Fibroblast of lung (primary cell): ENCODE data around the gene ANO10. TPM values are rescaled to one million over a fixed set of nuclear protein-coding genes. Genes with fewer than 3 reads are reported as not detected.

ENCODE experiments used
- DNase-seq, 2 donors: peaks; one replicate each; pipeline versions ENCODE4 v3.0.0 to v3.0.0-alpha.2; 2010; ENCODE audit warnings: low read depth in 2 of 2
- H2AFZ ChIP-seq: 2 replicates; pipeline ENCODE4 v1.5.1; 2012; ENCODE audit warnings: low read length, control low read depth, inconsistent platforms
- H3K27ac ChIP-seq: 2 replicates; pipeline ENCODE4 v1.5.1; 2011; ENCODE audit warnings: low read length, control low read depth; ENCODE audit not compliant: insufficient read depth
- H3K27me3 ChIP-seq: 2 replicates; pipeline ENCODE4 v1.5.1; 2011; ENCODE audit warnings: mild to moderate bottlenecking, low read length; ENCODE audit not compliant: control insufficient read depth, insufficient read depth
- H3K36me3 ChIP-seq: 2 replicates; pipeline ENCODE4 v1.5.1; 2011; ENCODE audit warnings: low read length; ENCODE audit not compliant: control insufficient read depth, insufficient read depth
- H3K4me1 ChIP-seq: 2 replicates; pipeline ENCODE4 v1.5.1; 2011; ENCODE audit warnings: low read length; ENCODE audit not compliant: control insufficient read depth, insufficient read depth; ENCODE audit errors: extremely low read depth
- H3K4me2 ChIP-seq: 2 replicates; pipeline ENCODE4 v1.5.1; 2011; ENCODE audit warnings: low read length, control low read depth; ENCODE audit not compliant: insufficient read depth; ENCODE audit errors: extremely low read depth
- H3K4me3 ChIP-seq, 4 experiments: fragments of 200-600 bp in 1 of 4; sonication (generic) in 1 of 4; replicated peaks in 1 of 4; 2 replicates each; pipeline ENCODE4 v1.5.1; 2011 to 2016; ENCODE audit warnings: low read length in 4 of 4, low read depth in 3 of 4, mild to moderate bottlenecking in 3 of 4, control low read depth in 2 of 4, inconsistent platforms in 1 of 4, mixed read lengths in 1 of 4; ENCODE audit not compliant: insufficient read depth in 1 of 4; ENCODE audit errors: control extremely low read depth in 1 of 4
- H3K79me2 ChIP-seq: 2 replicates; pipeline ENCODE4 v1.5.1; 2012; ENCODE audit warnings: mild to moderate bottlenecking, low read length, inconsistent platforms; ENCODE audit not compliant: control insufficient read depth, insufficient read depth
- H3K9ac ChIP-seq: 2 replicates; pipeline ENCODE4 v1.5.1; 2011; ENCODE audit warnings: mild to moderate bottlenecking, low read length, control low read depth; ENCODE audit not compliant: insufficient read depth
- H3K9me3 ChIP-seq: 2 replicates; pipeline ENCODE4 v1.5.1; 2012; ENCODE audit warnings: low read depth, low read length; ENCODE audit not compliant: control insufficient read depth, insufficient read depth
- H4K20me1 ChIP-seq: 2 replicates; pipeline ENCODE4 v1.5.1; 2011; ENCODE audit warnings: low read length; ENCODE audit not compliant: control insufficient read depth, insufficient read depth; ENCODE audit errors: extremely low read depth
- EZH2 ChIP-seq: IDR thresholded peaks from 2 replicates; pipeline ENCODE4 v1.5.1; 2012; ENCODE audit warnings: low read length, control low read depth, mild to moderate bottlenecking; ENCODE audit errors: missing control alignments
- polyA plus RNA-seq, 2 donors: library from polyadenylated mRNA; depleted of rRNA in 1 of 2; stranded (reverse) in 1 of 2; unstranded in 1 of 2; fragments of >200 nt; gene quantifications; 2 replicates each; pipeline ENCODE4 v1.2.1, GENCODE V29; 2011 to 2012; ENCODE audit warnings: missing spikeins in 1 of 2
- total RNA-seq: library from RNA; depleted of rRNA; stranded (reverse); fragments of >200 nt; gene quantifications from 2 replicates; pipeline ENCODE4 v1.2.1, GENCODE V29; 2014
- TF ChIP-seq, protein P1 (sequence below), 2 donors: IDR thresholded peaks in 1 of 2; conservative IDR thresholded peaks in 1 of 2; 1 replicate in 1 of 2; 2 replicates in 1 of 2; pipeline ENCODE4 v1.5.1; 2011 to 2012; ENCODE audit warnings: low read length in 2 of 2, control low read depth in 1 of 2, inconsistent platforms in 1 of 2, low read depth in 1 of 2, mild to moderate bottlenecking in 1 of 2

The ANO10 gene
- total and polyA plus RNA-seq, 2 donors (not counting 1 experiment from before 2014, with no cell fraction given), result 103 to 138 TPM

DNA sequence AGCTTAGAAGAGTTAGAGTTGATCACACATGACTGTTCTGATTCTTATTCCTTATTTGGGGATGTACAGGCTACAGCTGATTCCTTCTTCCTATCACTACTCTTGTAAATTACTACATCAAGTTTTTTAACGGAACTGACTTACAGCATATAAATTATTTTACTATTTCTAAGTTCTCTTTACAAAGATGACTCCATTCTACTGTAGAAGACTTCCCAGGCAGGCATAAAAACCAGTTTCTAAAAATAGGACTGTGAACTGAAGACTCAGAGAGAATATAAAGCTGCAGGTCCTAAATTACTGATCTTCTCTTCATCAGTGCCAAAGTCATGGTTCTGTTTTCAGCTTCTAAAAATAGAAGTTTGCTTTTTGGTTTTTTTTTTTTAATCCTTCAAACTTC lies 38.9 kb downstream of the ANO10 start:
- H3K36me3 ChIP-seq, result no peaks in the 10 kb centered on the region
- H3K9me3 ChIP-seq, result no peaks in the 10 kb centered on the region
- H3K4me1 ChIP-seq, result peaks cover 2% of the 10 kb centered on the region
- H3K79me2 ChIP-seq, result no peaks in the 10 kb centered on the region
- peak in 1 of 2 donors; percentile 36 for DNase-seq
- no peak overlapping the region for H3K4me3 ChIP-seq
- H3K4me2 ChIP-seq, result no peak overlapping the region
- H4K20me1 ChIP-seq, result no peaks in the 10 kb centered on the region
- no peaks in the 10 kb centered on the region for H3K27me3 ChIP-seq
- TF ChIP-seq, protein P1, sequence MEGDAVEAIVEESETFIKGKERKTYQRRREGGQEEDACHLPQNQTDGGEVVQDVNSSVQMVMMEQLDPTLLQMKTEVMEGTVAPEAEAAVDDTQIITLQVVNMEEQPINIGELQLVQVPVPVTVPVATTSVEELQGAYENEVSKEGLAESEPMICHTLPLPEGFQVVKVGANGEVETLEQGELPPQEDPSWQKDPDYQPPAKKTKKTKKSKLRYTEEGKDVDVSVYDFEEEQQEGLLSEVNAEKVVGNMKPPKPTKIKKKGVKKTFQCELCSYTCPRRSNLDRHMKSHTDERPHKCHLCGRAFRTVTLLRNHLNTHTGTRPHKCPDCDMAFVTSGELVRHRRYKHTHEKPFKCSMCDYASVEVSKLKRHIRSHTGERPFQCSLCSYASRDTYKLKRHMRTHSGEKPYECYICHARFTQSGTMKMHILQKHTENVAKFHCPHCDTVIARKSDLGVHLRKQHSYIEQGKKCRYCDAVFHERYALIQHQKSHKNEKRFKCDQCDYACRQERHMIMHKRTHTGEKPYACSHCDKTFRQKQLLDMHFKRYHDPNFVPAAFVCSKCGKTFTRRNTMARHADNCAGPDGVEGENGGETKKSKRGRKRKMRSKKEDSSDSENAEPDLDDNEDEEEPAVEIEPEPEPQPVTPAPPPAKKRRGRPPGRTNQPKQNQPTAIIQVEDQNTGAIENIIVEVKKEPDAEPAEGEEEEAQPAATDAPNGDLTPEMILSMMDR (conservative IDR thresholded peaks at IDR 0.05 in 1 of 2, IDR thresholded peaks at IDR 0.05 in 1 of 2; ENCODE audit: low read depth in 1 of 2, low read length in 2 of 2), result no peak
- no peak for TF ChIP-seq EZH2
- H3K27ac ChIP-seq, result no peak overlapping the region
- H3K9ac ChIP-seq, result no peak overlapping the region
- no peak overlapping the region for H2AFZ ChIP-seq

DNA sequence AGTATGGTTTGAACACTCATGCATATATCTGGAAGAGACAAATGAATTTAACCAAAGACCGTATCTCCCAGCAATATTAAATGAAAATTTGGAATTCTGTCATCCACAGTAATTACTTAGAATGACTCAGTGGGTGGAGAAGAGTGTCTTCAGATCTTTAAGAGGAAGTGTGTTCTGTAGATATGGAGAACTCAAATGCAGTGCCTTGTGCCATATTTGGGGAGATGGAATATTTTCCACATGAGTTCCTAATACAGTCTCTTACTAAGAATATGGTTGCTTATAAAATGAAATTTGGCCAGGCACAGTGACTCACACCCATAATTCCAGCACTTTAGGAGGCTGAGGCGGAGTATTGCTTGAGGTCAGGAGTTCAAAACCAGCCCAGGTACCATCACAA lies 40.5 kb downstream of the ANO10 start:
- H3K27ac ChIP-seq, result no peak overlapping the region
- H3K27me3 ChIP-seq, result no peaks in the 10 kb centered on the region
- no peak for TF ChIP-seq EZH2
- TF ChIP-seq, protein P1 (conservative IDR thresholded peaks at IDR 0.05 in 1 of 2, IDR thresholded peaks at IDR 0.05 in 1 of 2; ENCODE audit: low read depth in 1 of 2, low read length in 2 of 2), result no peak
- no peak overlapping the region for H3K4me2 ChIP-seq
- H2AFZ ChIP-seq, result no peak overlapping the region
- peaks cover 2% of the 10 kb centered on the region for H3K4me1 ChIP-seq
- H3K4me3 ChIP-seq, result no peak overlapping the region
- no peaks in the 10 kb centered on the region for H3K9me3 ChIP-seq
- H3K36me3 ChIP-seq, result peaks cover 4% of the 10 kb centered on the region
- no peak overlapping the region for H3K9ac ChIP-seq
- no peaks in the 10 kb centered on the region for H4K20me1 ChIP-seq
- no peaks in the 10 kb centered on the region for H3K79me2 ChIP-seq
- peak; percentile 19 to 31 for DNase-seq

DNA sequence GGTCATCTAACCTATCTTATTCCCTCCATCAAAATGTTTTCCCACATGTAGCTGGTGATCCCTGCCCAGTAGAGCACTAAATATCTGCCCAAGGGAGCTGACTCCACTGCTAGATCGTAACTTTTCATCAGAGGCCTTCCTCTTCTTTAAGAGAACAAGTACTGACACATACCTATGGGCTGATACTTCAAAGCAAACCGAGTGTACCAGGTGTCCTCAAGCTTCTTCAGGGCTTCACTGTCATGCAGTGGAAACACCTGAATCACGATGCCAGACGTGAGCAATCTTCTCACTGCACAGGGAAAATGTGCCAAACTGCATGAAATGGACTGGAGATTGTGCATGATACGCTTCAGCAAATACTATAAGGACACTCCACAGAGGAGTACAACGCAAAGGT lies 41.6 kb downstream of the ANO10 start:
- no peak overlapping the region for H3K4me3 ChIP-seq
- H3K4me2 ChIP-seq, result no peak overlapping the region
- H3K79me2 ChIP-seq, result no peaks in the 10 kb centered on the region
- no peak overlapping the region for H2AFZ ChIP-seq
- H4K20me1 ChIP-seq, result no peaks in the 10 kb centered on the region
- TF ChIP-seq, protein P1 (conservative IDR thresholded peaks at IDR 0.05 in 1 of 2, IDR thresholded peaks at IDR 0.05 in 1 of 2; ENCODE audit: low read depth in 1 of 2, low read length in 2 of 2), result no peak
- TF ChIP-seq EZH2, result no peak
- DNase-seq, result no peak
- H3K4me1 ChIP-seq, result peaks cover 2% of the 10 kb centered on the region
- H3K27ac ChIP-seq, result no peak overlapping the region
- no peaks in the 10 kb centered on the region for H3K9me3 ChIP-seq
- peaks cover 4% of the 10 kb centered on the region for H3K36me3 ChIP-seq
- no peak overlapping the region for H3K9ac ChIP-seq
- H3K27me3 ChIP-seq, result no peaks in the 10 kb centered on the region
